ENCODE results near the gene PLA2G2E.
"Not testable (repeated sequence)": the region's sequence is repeated elsewhere in the genome, so short reads cannot be mapped to it uniquely, and the experiment has no call there.

The PLA2G2E gene

GRCh38 chr1:19923137-19923952, at the start of gene PLA2G2E:
Gene PLA2G2E, minus strand, starts transcription at chr1:19923617. Its CDS starts 58 bp downstream, at chr1:19923559.
- no peak for DNase-seq

- no peak for DNase-seq
Observed at GRCh38 chr1:19971664-19972063, 48.2 kb upstream of the PLA2G2E start.

GRCh38 chr1:19969898-19970660, 46.7 kb upstream of the PLA2G2E start:
- no peak for DNase-seq

GRCh38 chr1:19967808-19968207, 44.4 kb upstream of the PLA2G2E start:
- peak; percentile 64 for DNase-seq

- no peak for DNase-seq
Observed at GRCh38 chr1:19964542-19964941, 41.1 kb upstream of the PLA2G2E start.

- DNase-seq: no peak
Observed at GRCh38 chr1:19963636-19964035, 40.2 kb upstream of the PLA2G2E start.

GRCh38 chr1:19960591-19960990, 37.2 kb upstream of the PLA2G2E start:
- no peak for DNase-seq

- DNase-seq: no peak
Observed at GRCh38 chr1:19957779-19958178, 34.4 kb upstream of the PLA2G2E start.

- DNase-seq: no peak
Observed at GRCh38 chr1:19955534-19956170, 32.2 kb upstream of the PLA2G2E start.

GRCh38 chr1:19954059-19954458, 30.6 kb upstream of the PLA2G2E start:
- DNase-seq: no peak

- DNase-seq: no peak
Observed at GRCh38 chr1:19949016-19949415, 25.6 kb upstream of the PLA2G2E start.

- no peak for DNase-seq
Observed at GRCh38 chr1:19946971-19947370, 23.6 kb upstream of the PLA2G2E start.

- DNase-seq: no peak
Observed at GRCh38 chr1:19946331-19946751, 22.9 kb upstream of the PLA2G2E start.

- DNase-seq: no peak
Observed at GRCh38 chr1:19945914-19946313, 22.5 kb upstream of the PLA2G2E start.

GRCh38 chr1:19942657-19943056, 19.2 kb upstream of the PLA2G2E start:
- no peak for DNase-seq

GRCh38 chr1:19942088-19942487, 18.7 kb upstream of the PLA2G2E start:
- DNase-seq: no peak

- DNase-seq: no peak
Observed at GRCh38 chr1:19941206-19941568, 17.8 kb upstream of the PLA2G2E start.

- peak; percentile 2 for DNase-seq
Observed at GRCh38 chr1:19940486-19941205, 17.2 kb upstream of the PLA2G2E start.

- DNase-seq: peak; percentile 15
Observed at GRCh38 chr1:19938472-19938871, 15.1 kb upstream of the PLA2G2E start.

- no peak for DNase-seq
Observed at GRCh38 chr1:19936061-19936750, 12.8 kb upstream of the PLA2G2E start.

- DNase-seq: no peak
Observed at GRCh38 chr1:19934336-19934735, 10.9 kb upstream of the PLA2G2E start.

GRCh38 chr1:19932866-19933265, 9.4 kb upstream of the PLA2G2E start:
- no peak for DNase-seq

GRCh38 chr1:19927130-19927421, 3.7 kb upstream of the PLA2G2E start:
- DNase-seq: not testable (repeated sequence)

All from NCI-H2171 treated with DMSO at 0.1 percent for 48 hours (cell line).